Fibroblast of mammary gland (primary cell): ENCODE measurements around the gene HIVEP2.

Experiments
- DNase-seq: peaks from one replicate; pipeline ENCODE4 v3.0.0-alpha.2; 2010; ENCODE audit warnings: low read depth
- H3K4me3 ChIP-seq: 2 replicates; pipeline ENCODE4 v1.5.1; 2011; ENCODE audit warnings: low read depth, mild to moderate bottlenecking, low read length, moderate library complexity; ENCODE audit not compliant: control insufficient read depth
- CTCF ChIP-seq: conservative IDR thresholded peaks from 2 replicates; pipeline ENCODE4 v1.5.1; 2011; ENCODE audit warnings: low read depth, low read length, inconsistent platforms; ENCODE audit not compliant: control insufficient read depth, insufficient read depth

Gene HIVEP2

GRCh38 chr6:142820338-142821051 lies 124.5 kb downstream of the HIVEP2 start:
- TF ChIP-seq CTCF = no peak
- H3K4me3 ChIP-seq = peak overlapping the region; percentile 9
- DNase-seq = no peak

- no peak for TF ChIP-seq CTCF
- H3K4me3 ChIP-seq = peak overlapping the region; percentile 9
- DNase-seq = peak; percentile 45
Measured at GRCh38 chr6:142819603-142820337, 125.2 kb downstream of the HIVEP2 start.

GRCh38 chr6:142816486-142816885 lies 128.5 kb downstream of the HIVEP2 start:
- no peak overlapping the region for H3K4me3 ChIP-seq
- DNase-seq = no peak
- no peak for TF ChIP-seq CTCF

- DNase-seq = no peak
- no peak for TF ChIP-seq CTCF
- H3K4me3 ChIP-seq = no peak overlapping the region
Measured at GRCh38 chr6:142816031-142816430, 128.9 kb downstream of the HIVEP2 start.

- no peak for DNase-seq
- no peak for TF ChIP-seq CTCF
- no peak overlapping the region for H3K4me3 ChIP-seq
Measured at GRCh38 chr6:142811923-142812322, 133.1 kb downstream of the HIVEP2 start.

GRCh38 chr6:142810952-142811514 lies 133.9 kb downstream of the HIVEP2 start:
- no peak for TF ChIP-seq CTCF
- H3K4me3 ChIP-seq = no peak overlapping the region
- DNase-seq = no peak
